NCI-H1694 (cell line): ENCODE measurements around the gene ABCA4.
"Not testable (repeated sequence)": the region's sequence is repeated elsewhere in the genome, so short reads cannot be mapped to it uniquely, and the experiment has no call there.

Experiments
- DNase-seq: peaks from one replicate; lab custom pipeline; 2025; lab: John Stamatoyannopoulos, UW

ABCA4 gene

GRCh38 chr1:94004924-94005323, 116.0 kb downstream of the ABCA4 start:
- DNase-seq = no peak

- DNase-seq = no peak
These were observed 118.7 kb downstream of the ABCA4 start for GRCh38 chr1:94002046-94002787.

GRCh38 chr1:94001397-94002045, 119.4 kb downstream of the ABCA4 start:
- DNase-seq = no peak

DNA sequence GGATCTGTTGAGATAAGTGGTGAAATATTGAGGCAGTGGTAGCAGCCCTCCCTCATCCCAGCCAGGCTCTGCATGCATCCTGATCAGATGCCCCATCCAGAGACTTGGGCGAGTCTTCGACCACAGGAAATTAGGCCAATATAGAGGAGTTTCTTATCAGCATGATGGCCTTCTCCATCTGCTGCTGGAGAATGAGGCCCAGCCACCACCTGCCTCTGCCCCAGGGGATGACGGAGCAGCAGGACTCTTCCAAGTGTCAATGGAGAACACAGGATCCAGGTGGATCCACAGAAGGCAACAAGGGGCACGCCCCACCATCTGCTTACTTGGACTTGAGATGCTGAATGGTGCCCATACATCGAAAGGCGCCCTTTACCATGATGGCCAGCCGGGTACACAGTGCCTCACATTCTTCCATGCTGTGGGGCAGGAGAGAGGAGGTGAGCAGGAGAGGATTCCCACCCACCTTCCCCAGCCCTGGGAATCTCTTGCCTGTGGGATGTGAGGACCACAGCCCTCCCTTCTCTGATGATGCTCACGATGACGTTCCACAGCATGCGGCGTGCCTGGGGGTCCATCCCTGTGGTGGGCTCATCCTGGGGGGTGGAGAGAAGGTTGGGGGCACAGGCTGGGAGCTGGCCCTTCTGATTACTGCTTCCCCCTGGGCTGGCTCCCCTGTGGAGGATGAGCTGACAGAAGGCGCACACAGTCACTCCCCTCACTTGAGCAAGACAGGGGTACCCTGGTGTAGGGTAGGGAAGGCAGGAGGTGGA, 120.3 kb downstream of the ABCA4 start:
- no peak for DNase-seq

GRCh38 chr1:93999840-94000415, 121.0 kb downstream of the ABCA4 start:
- no peak for DNase-seq

DNA sequence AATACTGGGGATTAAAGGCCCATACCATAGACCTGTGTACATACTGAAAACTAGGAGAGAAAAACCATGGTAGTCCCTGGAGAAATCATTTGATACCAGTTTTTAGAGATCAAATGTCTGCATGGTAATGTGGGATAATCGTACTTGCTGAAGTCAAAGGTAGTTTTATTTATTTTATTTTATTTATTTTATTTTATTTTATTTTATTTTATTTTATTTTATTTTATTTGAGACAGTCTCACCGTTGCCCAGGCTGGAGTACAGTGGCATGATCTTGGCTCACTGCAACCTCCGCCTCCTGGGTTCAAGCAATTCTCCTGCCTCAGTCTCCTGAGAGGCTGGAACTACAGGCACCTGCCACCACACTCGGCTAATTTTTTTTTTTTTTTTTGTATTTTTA, 122.4 kb downstream of the ABCA4 start:
- DNase-seq = not testable (repeated sequence)

- DNase-seq = no peak
These were observed 123.2 kb downstream of the ABCA4 start for GRCh38 chr1:93997756-93998155.

DNA sequence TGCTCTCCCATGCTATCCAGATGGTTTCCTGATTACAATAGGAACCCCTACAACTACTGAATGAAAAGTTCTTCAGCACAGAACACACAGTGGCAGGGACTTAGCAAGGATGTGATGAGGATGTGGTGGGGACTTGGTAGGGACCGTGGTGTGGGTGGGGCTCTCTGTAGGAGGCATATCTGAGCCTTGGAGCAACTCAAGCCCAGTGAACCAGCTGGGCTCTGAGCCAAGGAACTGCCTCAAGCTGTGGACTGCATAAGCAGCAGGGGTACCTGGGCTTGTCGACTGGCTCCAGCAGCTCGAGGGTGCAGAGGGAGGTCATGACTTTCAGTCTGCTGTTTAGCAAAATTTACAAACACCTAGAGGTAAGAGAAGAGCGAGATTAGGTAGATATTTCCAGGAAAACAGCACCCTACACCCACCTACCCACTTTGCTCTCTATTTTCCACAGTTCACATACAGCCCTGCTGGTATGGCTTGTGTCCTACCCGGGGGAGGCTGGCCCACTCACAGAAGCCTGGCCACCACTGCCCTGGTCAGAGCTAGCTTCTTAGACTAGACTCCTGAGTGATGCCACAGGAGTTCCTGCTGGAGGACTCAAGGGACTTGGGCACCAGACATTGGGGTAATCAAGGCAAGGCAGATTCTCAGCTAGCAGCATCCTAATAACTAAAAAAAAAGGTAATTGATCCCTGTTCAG, 125.0 kb downstream of the ABCA4 start:
- no peak for DNase-seq

DNA sequence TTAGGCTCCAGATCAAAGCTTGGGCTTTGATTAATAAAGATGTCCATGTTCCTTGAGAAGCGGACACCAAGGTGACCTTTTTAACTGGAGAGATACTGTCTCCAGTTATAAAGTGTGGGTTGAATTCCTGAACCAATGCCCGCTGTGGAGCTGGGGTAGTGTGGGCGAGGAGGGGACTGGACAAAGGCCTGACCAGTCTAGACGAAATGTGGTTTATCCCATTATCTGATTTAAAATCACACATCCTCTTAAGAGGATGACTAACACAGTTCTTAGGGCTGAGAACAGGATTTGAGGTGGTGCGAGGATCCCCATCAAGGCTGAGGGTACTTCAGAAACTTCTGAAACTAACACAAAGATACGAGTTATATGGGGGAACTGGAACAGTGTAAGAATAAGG, 127.2 kb downstream of the ABCA4 start:
- no peak for DNase-seq

DNA sequence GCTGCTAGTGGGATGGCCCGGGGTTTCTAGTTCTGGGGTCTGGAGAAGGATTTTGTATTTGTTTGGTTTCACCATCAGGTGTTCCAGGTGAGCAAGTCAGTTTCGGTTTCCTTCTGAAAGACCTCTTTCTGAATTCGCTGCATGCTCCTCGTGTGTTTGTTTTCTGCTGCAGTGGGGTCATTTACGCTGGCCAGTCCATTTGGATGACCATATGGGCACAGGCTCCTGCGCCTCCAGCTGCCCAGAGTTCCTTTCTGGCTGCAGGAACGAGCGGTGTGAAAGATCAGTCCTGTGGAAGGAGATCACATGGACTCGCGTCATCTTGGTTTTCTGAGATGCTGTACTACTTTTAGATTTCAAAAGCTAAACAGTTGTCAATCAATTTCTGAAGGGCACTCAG, 128.0 kb downstream of the ABCA4 start:
- DNase-seq = no peak

DNA sequence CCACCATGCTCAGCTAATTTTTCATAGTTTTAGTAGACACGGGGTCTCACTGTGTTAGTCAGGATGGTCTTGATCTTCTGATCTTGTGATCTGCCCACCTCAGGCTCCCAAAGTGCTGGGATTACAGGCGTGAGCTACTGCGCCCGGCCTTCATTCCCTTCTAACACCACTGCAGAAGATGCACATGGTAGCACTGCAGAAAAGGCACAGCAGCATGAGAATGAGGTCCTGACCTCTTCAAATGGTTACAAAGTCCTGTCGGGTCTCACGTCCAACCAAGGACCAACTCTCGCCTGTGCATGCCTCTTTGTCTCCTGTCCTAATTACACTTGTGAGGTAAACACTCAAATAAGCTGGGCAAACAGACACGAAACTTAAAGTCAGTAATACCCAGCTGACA, 128.8 kb downstream of the ABCA4 start:
- no peak for DNase-seq

- DNase-seq = no peak
These were observed 129.7 kb downstream of the ABCA4 start for GRCh38 chr1:93991271-93991670.

DNA sequence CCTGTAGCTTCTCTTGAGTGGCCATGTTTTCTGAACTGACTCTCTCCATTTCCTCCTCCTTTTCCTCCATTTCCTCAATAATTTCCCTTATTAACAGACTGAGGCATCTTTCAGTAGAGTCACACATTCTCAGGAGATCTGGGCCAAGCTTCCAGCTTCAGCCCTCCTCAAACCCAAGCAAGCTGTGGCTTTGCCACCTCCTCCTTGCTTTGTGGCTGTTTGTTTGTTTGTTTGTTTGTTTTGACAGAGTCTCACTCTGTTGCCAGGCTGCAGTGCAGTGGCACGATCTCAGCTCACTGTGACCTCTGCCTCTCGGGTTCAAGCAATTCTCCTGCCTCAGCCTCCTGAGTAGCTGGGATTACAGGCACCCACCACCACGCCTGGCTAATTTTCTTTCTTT, 130.5 kb downstream of the ABCA4 start:
- not testable (repeated sequence) for DNase-seq

- DNase-seq = no peak
These were observed 130.9 kb downstream of the ABCA4 start for GRCh38 chr1:93990010-93990409.

- no peak for DNase-seq
These were observed 131.3 kb downstream of the ABCA4 start for GRCh38 chr1:93989601-93990000.

DNA sequence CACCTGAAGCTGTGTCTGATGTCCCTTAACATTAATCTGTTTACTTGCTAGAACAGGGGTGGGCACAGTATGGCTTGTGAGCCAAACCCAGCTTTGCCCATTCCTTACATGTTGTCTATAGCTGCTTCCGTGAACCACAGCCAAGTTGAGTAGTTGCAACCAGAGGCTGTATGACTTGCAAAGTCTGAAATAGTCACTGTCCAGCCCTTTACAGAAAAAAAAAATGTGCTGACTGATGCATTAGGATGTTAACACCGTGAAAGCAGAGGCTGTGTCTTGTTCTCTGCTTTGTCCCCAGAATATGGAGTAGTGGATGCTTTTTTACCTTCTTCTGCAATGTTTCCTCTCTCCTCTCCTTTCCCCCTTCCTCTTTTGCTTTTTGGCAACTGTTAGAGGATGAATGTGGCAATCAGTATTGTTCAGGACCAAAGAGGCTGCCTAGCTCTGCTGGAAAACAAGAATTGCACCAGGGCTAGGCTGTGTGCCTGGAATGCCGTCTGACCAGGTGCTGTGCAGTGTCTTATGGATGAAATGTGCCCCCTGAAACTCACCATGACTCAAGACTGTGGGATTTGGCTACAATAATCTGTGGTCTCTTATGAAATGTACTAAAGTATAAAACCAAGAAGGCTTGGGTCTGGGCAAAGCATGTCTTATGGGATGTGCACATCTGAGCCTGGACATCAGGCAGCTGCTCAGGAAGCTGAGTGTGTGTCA, 132.2 kb downstream of the ABCA4 start:
- DNase-seq = no peak

DNA sequence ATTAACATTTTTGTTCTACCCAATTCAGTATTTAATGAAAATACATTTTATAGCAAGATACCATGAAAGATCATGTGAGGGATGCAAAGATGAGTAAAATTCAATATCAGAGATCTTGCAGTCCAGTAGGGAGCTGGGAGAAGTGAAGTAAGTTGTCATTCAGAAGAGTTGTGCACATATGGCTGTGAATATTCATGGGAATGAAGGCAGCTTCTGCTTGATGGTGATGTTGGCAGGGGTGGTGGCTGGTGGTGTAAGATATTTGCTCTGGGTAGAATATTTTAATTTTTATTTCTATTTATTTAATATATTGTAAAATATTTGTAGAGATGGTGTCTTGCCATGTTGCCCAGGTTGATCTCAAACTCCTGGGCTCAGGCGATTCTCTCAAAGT, 139.7 kb downstream of the ABCA4 start:
- no peak for DNase-seq

DNA sequence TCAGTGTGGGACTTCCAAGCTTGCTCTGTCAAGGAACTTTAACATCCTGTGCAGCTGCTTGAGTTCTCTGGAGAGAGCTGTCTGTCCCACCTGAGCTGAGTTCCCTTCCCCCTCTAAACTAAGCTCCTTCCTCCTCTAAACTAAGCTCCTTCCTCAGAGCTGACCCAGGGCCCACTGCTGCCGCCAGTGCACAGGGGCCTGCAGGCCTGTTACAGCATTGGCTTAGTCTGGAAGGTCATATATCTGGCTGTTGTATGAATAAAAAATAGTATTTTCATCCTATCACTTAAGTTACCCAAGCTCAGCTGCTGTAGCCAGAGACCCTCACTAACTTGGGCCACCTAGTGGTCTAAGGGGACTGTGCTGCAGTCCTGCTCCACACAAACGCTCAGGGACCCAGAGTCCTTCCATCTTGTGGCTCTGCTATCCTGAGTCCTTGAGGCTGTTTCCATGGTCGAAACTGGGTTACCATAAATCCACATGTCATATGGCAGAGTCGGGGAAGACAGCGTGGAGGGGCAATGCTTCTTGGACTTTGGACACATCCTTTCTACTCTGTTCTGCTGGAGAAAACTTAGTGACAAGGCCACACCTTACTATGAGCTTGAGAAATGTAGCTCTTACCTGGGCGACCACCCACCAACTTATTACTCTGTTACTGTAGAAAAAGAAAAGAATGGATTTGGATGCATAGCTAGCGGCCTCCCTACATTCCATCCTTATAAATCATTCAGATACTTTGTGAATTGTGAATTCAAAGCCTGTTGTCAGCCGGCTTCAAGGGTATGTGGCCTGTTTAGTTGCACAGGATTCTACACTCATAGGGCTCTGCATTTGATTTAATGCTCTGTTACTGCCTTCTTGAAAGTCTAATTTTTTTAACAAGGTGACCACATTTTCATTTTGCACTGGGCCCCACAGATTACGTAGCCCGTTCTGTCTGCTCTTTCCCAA, 140.4 kb downstream of the ABCA4 start:
- peak; percentile 83 for DNase-seq

DNA sequence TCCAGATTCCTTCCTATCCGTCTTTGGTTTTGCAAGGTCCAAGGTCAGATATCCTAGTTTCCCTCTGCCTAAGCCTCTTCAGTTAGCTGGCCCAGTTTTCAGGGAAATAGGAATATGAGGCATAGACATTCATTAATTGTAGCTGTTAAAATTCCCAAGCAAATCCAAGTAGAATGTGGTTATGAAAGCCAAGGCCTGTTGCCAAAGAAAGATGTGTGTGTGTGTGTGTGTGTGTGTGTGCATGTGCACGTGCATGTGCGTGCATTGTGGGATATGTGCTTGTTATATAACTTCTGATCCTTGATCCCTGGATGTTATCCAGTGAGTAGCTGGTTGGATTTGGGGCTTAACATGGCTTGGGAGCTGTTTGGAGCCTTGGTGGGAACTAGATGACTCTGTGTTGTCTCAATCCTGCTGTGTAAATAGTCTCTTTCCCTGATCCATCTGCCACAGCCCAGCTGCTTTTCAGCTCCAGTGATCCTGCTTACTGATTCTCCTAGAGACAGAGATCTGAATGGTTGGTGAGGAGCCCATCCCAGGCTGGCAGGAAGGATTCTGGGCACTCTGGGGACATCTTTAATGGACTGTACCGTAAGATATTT, 141.1 kb downstream of the ABCA4 start:
- peak; percentile 99 for DNase-seq
